Sigmoid colon (tissue), 7 donors: ENCODE results near the gene SLC36A2. TPM values are rescaled to one million over a fixed set of nuclear protein-coding genes. Genes with fewer than 3 reads are reported as not detected.
"Not testable (repeated sequence)": the region's sequence is repeated elsewhere in the genome, so short reads cannot be mapped to it uniquely, and the experiment has no call there.

Source experiments
- DNase-seq: peaks from one replicate; pipeline ENCODE4 v3.0.0-alpha.2; 2019
- H3K27ac ChIP-seq, 4 donors: fragments of 200-600 bp; sonication (generic); one replicate each; pipeline ENCODE4 v1.5.1; 2016 to 2019; ENCODE audit warnings: mild to moderate bottlenecking in 1 of 4
- H3K27me3 ChIP-seq, 3 donors: fragments of 200-600 bp; sonication (generic); one replicate each; pipeline ENCODE4 v1.5.1; 2019; ENCODE audit warnings: mild to moderate bottlenecking in 1 of 3
- H3K36me3 ChIP-seq, 4 donors: fragments of 200-600 bp; sonication (generic); one replicate each; pipeline ENCODE4 v1.5.1; 2016 to 2019
- H3K4me1 ChIP-seq, 4 donors: fragments of 200-600 bp; sonication (generic); one replicate each; pipeline ENCODE4 v1.5.1; 2017 to 2019
- H3K4me3 ChIP-seq, 4 donors: fragments of 200-600 bp; sonication (generic); one replicate each; pipeline ENCODE4 v1.5.1; 2017 to 2019; ENCODE audit warnings: mild to moderate bottlenecking in 2 of 4, moderate library complexity in 1 of 4
- H3K9me3 ChIP-seq, 4 donors: fragments of 200-600 bp in 3 of 4; sonication (generic) in 3 of 4; one replicate each; pipeline versions ENCODE4 v1.5.1 to v1.6.1; 2013 to 2019
- CTCF ChIP-seq, 4 experiments: fragments of 450-650 bp in 3 of 4; fragments of 200-600 bp in 1 of 4; IDR thresholded peaks; one replicate each; pipeline ENCODE4 v1.5.1; 2016 to 2019; ENCODE audit warnings: antibody characterized with exemption in 4 of 4, mild to moderate bottlenecking in 3 of 4, moderate library complexity in 2 of 4
- EP300 ChIP-seq, 4 donors: sonication (generic); formaldehyde crosslinking; IDR thresholded peaks; one replicate each; pipeline ENCODE4 v1.6.1; 2017; ENCODE audit warnings: antibody characterized with exemption in 4 of 4
- POLR2A ChIP-seq, 2 donors: fragments of 450-650 bp; IDR thresholded peaks; one replicate each; pipeline ENCODE4 v1.6.1; 2016; ENCODE audit warnings: antibody characterized with exemption in 2 of 2, mild to moderate bottlenecking in 2 of 2, moderate library complexity in 2 of 2
- POLR2AphosphoS5 ChIP-seq, 4 donors: sonication (generic); formaldehyde crosslinking; IDR thresholded peaks; one replicate each; pipeline ENCODE4 v1.6.1; 2017; ENCODE audit warnings: antibody characterized with exemption in 4 of 4
- WGBS, 2 donors: extraction: QIAGEN DNeasy Blood & Tissue Kit; methylation state at CpG; one replicate each; pipeline ENCODE4 v1.1.7; 2013; 5-methylcytosine and 5-hydroxymethylcytosine counted together
- intact Hi-C: fragments of 100-400 bp; cut with DNase I; formaldehyde crosslinking; loops from one replicate; pipeline ENCODE4 v1.15.1; 2023
- polyA plus RNA-seq, 3 donors: library from polyadenylated mRNA; stranded (reverse); fragments of 200-250 nt; gene quantifications; one replicate each; pipeline ENCODE4 v1.2.3, GENCODE V29; 2013
- total RNA-seq, 4 donors: library from RNA; depleted of rRNA; stranded (reverse); fragments of >200 nt; gene quantifications; one replicate each; pipeline ENCODE4 v1.1.0, GENCODE V29; 2016
- donor health status: healthy with polysubstance abuse.
- donor health status: Bipolar disorder and iron deficiency.
- donor health status: healthy.

Gene SLC36A2
- total and polyA plus RNA-seq, 7 donors: not detected

- no peaks in the 10 kb centered on the region for H3K27me3 ChIP-seq
- TF ChIP-seq EP300 (IDR thresholded peaks at IDR 0.05) (no peak), POLR2AphosphoS5 (IDR thresholded peaks at IDR 0.05) (no peak), POLR2A (IDR thresholded peaks at IDR 0.05) (no peak), CTCF (IDR thresholded peaks at IDR 0.05) (no peak)
Measured at GRCh38 chr5:151381899-151382298, 34.5 kb upstream of the SLC36A2 start.

GRCh38 chr5:151378616-151379015, 31.3 kb upstream of the SLC36A2 start:
- 98 to 99% methylated on average over 6 of the region's 6 CpGs for WGBS, 2 donors
- Histone ChIP-seq H3K4me1 (no peaks in the 10 kb centered on the region), H3K9me3 (peaks cover 0 to 3% (median 0%) of the 10 kb centered on the region in 4 donors), H3K27ac (no peak overlapping the region), H3K4me3 (no peak overlapping the region), H3K36me3 (no peaks in the 10 kb centered on the region), H3K27me3 (no peaks in the 10 kb centered on the region)
- intact Hi-C loops: no loop called here
- no peak for DNase-seq
- TF ChIP-seq POLR2A (IDR thresholded peaks at IDR 0.05) (no peak), CTCF (IDR thresholded peaks at IDR 0.05) (no peak), EP300 (IDR thresholded peaks at IDR 0.05) (no peak), POLR2AphosphoS5 (IDR thresholded peaks at IDR 0.05) (no peak)

More at GRCh38 chr5:151381899-151382298, 34.5 kb upstream of the SLC36A2 start:
- no peak for DNase-seq
- peaks cover 0 to 8% (median 3%) of the 10 kb centered on the region in 4 donors for H3K4me1 ChIP-seq
- no peak overlapping the region for H3K27ac ChIP-seq
- H3K9me3 ChIP-seq: no peaks in the 10 kb centered on the region
- intact Hi-C loops: no loop called here
- no peak overlapping the region for H3K4me3 ChIP-seq
- H3K36me3 ChIP-seq: no peaks in the 10 kb centered on the region
- 87 to 93% methylated on average over 6 of the region's 6 CpGs for WGBS, 2 donors

- no peak overlapping the region for H3K27ac ChIP-seq
- TF ChIP-seq EP300 (IDR thresholded peaks at IDR 0.05) (no peak), CTCF (IDR thresholded peaks at IDR 0.05) (no peak), POLR2AphosphoS5 (IDR thresholded peaks at IDR 0.05) (no peak), POLR2A (IDR thresholded peaks at IDR 0.05) (no peak)
- H3K9me3 ChIP-seq: peaks cover 0 to 3% (median 0%) of the 10 kb centered on the region in 4 donors
- intact Hi-C loops: no loop called here
- no peak overlapping the region for H3K4me3 ChIP-seq
- no peaks in the 10 kb centered on the region for H3K27me3 ChIP-seq
- DNase-seq: no peak
- H3K36me3 ChIP-seq: no peaks in the 10 kb centered on the region
- 66 to 75% methylated on average over 1 of the region's 1 CpG for WGBS, 2 donors
- H3K4me1 ChIP-seq: no peaks in the 10 kb centered on the region
Measured at GRCh38 chr5:151374539-151374938, 27.2 kb upstream of the SLC36A2 start.

GRCh38 chr5:151367038-151367437, 19.7 kb upstream of the SLC36A2 start:
- H3K9me3 ChIP-seq: peaks cover 0 to 26% (median 5%) of the 10 kb centered on the region in 4 donors
- H3K4me3 ChIP-seq, H3K36me3 ChIP-seq, H3K4me1 ChIP-seq, H3K27ac ChIP-seq, DNase-seq, intact Hi-C loops, H3K27me3 ChIP-seq: not testable (repeated sequence)
- 47 to 66% methylated on average over 6 of the region's 6 CpGs for WGBS, 2 donors

GRCh38 chr5:151363673-151364072, 16.3 kb upstream of the SLC36A2 start:
- Histone ChIP-seq H3K27ac (no peak overlapping the region), H3K9me3 (peaks cover 0 to 26% (median 7%) of the 10 kb centered on the region in 4 donors), H3K36me3 (no peaks in the 10 kb centered on the region), H3K27me3 (no peaks in the 10 kb centered on the region), H3K4me1 (no peaks in the 10 kb centered on the region), H3K4me3 (no peak overlapping the region)
- no peak for TF ChIP-seq EP300 (IDR thresholded peaks at IDR 0.05)
- no peak for TF ChIP-seq POLR2AphosphoS5 (IDR thresholded peaks at IDR 0.05)
- no peak for TF ChIP-seq CTCF (IDR thresholded peaks at IDR 0.05)
- TF ChIP-seq POLR2A (IDR thresholded peaks at IDR 0.05): no peak
- no peak for DNase-seq
- intact Hi-C loops: no loop called here
